B cell (primary cell): Measurements from ENCODE around the gene SLC4A2. TPM values are rescaled to one million over a fixed set of nuclear protein-coding genes. Genes with fewer than 3 reads are reported as not detected.
A peak's percentile ranks its signal among the peaks of the same experiment; 100 is the strongest.
"Not testable (repeated sequence)": the region's sequence is repeated elsewhere in the genome, so short reads cannot be mapped to it uniquely, and the experiment has no call there.

Experiments
- ATAC-seq: fragments of 200-7000 bp; cut with Tn5 transposase; one replicate; pipeline ENCODE4 v1.10.0; 2021; ENCODE audit warnings: low read depth, mild to moderate bottlenecking, moderate number of reproducible peaks, moderate library complexity
- CTCF ChIA-PET: fragments of 350-600 bp; sonication (Branson Sonifier 250); formaldehyde crosslinking; loops from one replicate; lab custom pipeline; 2021; ENCODE audit warnings: antibody characterized with exemption, inconsistent platforms; lab: Charles Lee
- POLR2A ChIA-PET: fragments of 350-600 bp; sonication (Branson Sonifier 250); formaldehyde crosslinking; loops from one replicate; lab custom pipeline; 2021; ENCODE audit warnings: antibody characterized with exemption; lab: Charles Lee
- DNase-seq: peaks from one replicate; pipeline ENCODE4 v3.0.0; 2013
- H2AFZ ChIP-seq: 2 replicates; pipeline ENCODE4 v1.6.1; 2012; ENCODE audit warnings: mild to moderate bottlenecking, low read depth, low read length; ENCODE audit not compliant: insufficient read depth, poor library complexity, severe bottlenecking
- H3K27ac ChIP-seq, 2 donors: 1 replicate in 1 of 2; 2 replicates in 1 of 2; pipeline ENCODE4 v1.5.1; 2012 to 2013; ENCODE audit warnings: low read length in 2 of 2, mild to moderate bottlenecking in 2 of 2, moderate library complexity in 1 of 2
- H3K27me3 ChIP-seq, 4 experiments: fragments of 200-600 bp in 1 of 4; sonication (generic) in 1 of 4; replicated peaks in 1 of 4; 1 replicate in 2 of 4; 2 replicates in 2 of 4; pipeline versions ENCODE4 v1.6.1 to v1.7.0; 2013 to 2016; ENCODE audit warnings: low read length in 3 of 4, mild to moderate bottlenecking in 2 of 4, mixed read lengths in 1 of 4, moderate library complexity in 1 of 4; ENCODE audit not compliant: insufficient read depth in 4 of 4, control insufficient read depth in 3 of 4; ENCODE audit errors: control extremely low read depth in 1 of 4
- H3K36me3 ChIP-seq, 2 experiments: replicated peaks in 1 of 2; 1 replicate in 1 of 2; 2 replicates in 1 of 2; pipeline versions ENCODE4 v1.6.1 to v1.7.1; 2013; ENCODE audit warnings: low read length in 1 of 2; ENCODE audit not compliant: insufficient read depth in 2 of 2, control insufficient read depth in 1 of 2; ENCODE audit errors: control extremely low read depth in 1 of 2, extremely low read depth in 1 of 2
- H3K4me1 ChIP-seq, 2 donors: fragments of 200-600 bp in 1 of 2; sonication (generic) in 1 of 2; 1 replicate in 1 of 2; 2 replicates in 1 of 2; pipeline versions ENCODE4 v1.5.1 to v1.6.1; 2013 to 2017; ENCODE audit warnings: low read length in 2 of 2; ENCODE audit not compliant: control insufficient read depth in 2 of 2, insufficient read depth in 2 of 2
- H3K4me2 ChIP-seq: replicated peaks from 2 replicates; pipeline ENCODE3; 2012; ENCODE audit warnings: mild to moderate bottlenecking, low read depth, low read length; ENCODE audit not compliant: poor library complexity, severe bottlenecking
- H3K4me3 ChIP-seq, 5 experiments: fragments of 200-600 bp in 1 of 5; sonication (generic) in 1 of 5; 1 replicate in 3 of 5; 2 replicates in 2 of 5; pipeline versions ENCODE4 v1.5.1 to v1.7.0; 2011 to 2016; ENCODE audit warnings: low read length in 4 of 5, mild to moderate bottlenecking in 4 of 5, low read depth in 2 of 5, control low read depth in 1 of 5, moderate library complexity in 1 of 5; ENCODE audit not compliant: insufficient read depth in 1 of 5; ENCODE audit errors: control extremely low read depth in 1 of 5, extremely low read depth in 1 of 5
- H3K79me2 ChIP-seq: fragments of 200-600 bp; sonication (generic); one replicate; pipeline ENCODE4 v1.6.0; 2016; ENCODE audit warnings: low read length; ENCODE audit not compliant: control insufficient read depth, insufficient read depth
- H3K9ac ChIP-seq: fragments of 200-600 bp; sonication (generic); 2 replicates; pipeline ENCODE4 v1.6.1; 2017; ENCODE audit warnings: mild to moderate bottlenecking, low read length, moderate library complexity
- H3K9me3 ChIP-seq, 3 donors: one replicate each; pipeline versions ENCODE4 v1.6.1 to v1.7.1; 2013; ENCODE audit warnings: low read length in 2 of 3; ENCODE audit not compliant: control insufficient read depth in 2 of 3, insufficient read depth in 1 of 3; ENCODE audit errors: control extremely low read depth in 1 of 3
- H4K20me1 ChIP-seq: 2 replicates; pipeline ENCODE4 v1.6.0; 2012; ENCODE audit warnings: mild to moderate bottlenecking, low read length; ENCODE audit not compliant: insufficient read depth, control insufficient read depth, poor library complexity, severe bottlenecking
- H3K27ac Mint-ChIP-seq: one replicate; pipeline ENCODE4 v1.8.0; 2021; ENCODE audit warnings: mixed read lengths
- H3K27me3 Mint-ChIP-seq: one replicate; pipeline ENCODE4 v1.8.0; 2021; ENCODE audit warnings: mixed read lengths
- H3K4me1 Mint-ChIP-seq: one replicate; pipeline ENCODE4 v1.8.0; 2021; ENCODE audit warnings: mixed read lengths
- H3K4me3 Mint-ChIP-seq: one replicate; pipeline ENCODE4 v1.8.0; 2021; ENCODE audit warnings: mixed read lengths
- H3K9me3 Mint-ChIP-seq: one replicate; pipeline ENCODE4 v1.8.0; 2022; ENCODE audit warnings: mixed read lengths; ENCODE audit not compliant: insufficient read depth
- CTCF ChIP-seq: fragments of 200-600 bp; IDR thresholded peaks from one replicate; pipeline ENCODE4 v1.8.0; 2022; ENCODE audit warnings: antibody characterized with exemption, mild to moderate bottlenecking
- EZH2 ChIP-seq: IDR thresholded peaks from 2 replicates; pipeline ENCODE4 v1.6.1; 2012; ENCODE audit warnings: borderline replicate concordance, low read depth, mild to moderate bottlenecking, moderate library complexity, low read length; ENCODE audit not compliant: insufficient read depth, poor library complexity, severe bottlenecking
- WGBS: methylation state at CpG from one replicate; pipeline ENCODE4 v1.1.5; 2013; ENCODE audit warnings: missing lambda C conversion rate; ENCODE audit not compliant: insufficient coverage; 5-methylcytosine and 5-hydroxymethylcytosine counted together
- intact Hi-C: fragments of 100-400 bp; cut with micrococcal nuclease; formaldehyde crosslinking; loops from one replicate; pipeline ENCODE4 v1.10.0; 2022
- polyA plus RNA-seq: library from polyadenylated mRNA; depleted of rRNA; stranded (reverse); fragments of >200 nt; gene quantifications from 2 replicates; pipeline ENCODE4 v1.2.3, GENCODE V29; 2012
- total RNA-seq, 2 donors: library from RNA; stranded (reverse); fragments of 120-200 nt in 1 of 2; gene quantifications; 1 replicate in 1 of 2; 2 replicates in 1 of 2; pipeline versions ENCODE4 v1.2.3 to v1.2.4, GENCODE V29; 2013 to 2022

Gene SLC4A2
- total and polyA plus RNA-seq, 2 donors (not counting 1 experiment from before 2014, with no cell fraction given), result 82.8 to 113 TPM

- CTCF ChIA-PET, result interaction anchor here (1.2 kb wide), 2 partner anchors 8 to 17 kb away, joined by 3 to 7 read pairs; no protein-coding TSS in a partner anchor
- no peaks in the 10 kb centered on the region for H3K9me3 ChIP-seq
- peaks cover 0 to 35% (median 11%) of the 10 kb centered on the region in 4 experiments for H3K27me3 ChIP-seq
- intact Hi-C loops, result loop anchor here (5.0 to 10.0 kb wide), 2 partner anchors 661 to 1254 kb away; partner anchors contain the start of genes REPIN1 and ZNF467
- no peak overlapping the region for H2AFZ ChIP-seq
- H3K36me3 ChIP-seq, result no peaks in the 10 kb centered on the region
- Mint-ChIP-seq H3K27ac (no peak overlapping the region), H3K4me1 (peaks cover 23% of the 10 kb centered on the region), H3K9me3 (no peaks in the 10 kb centered on the region), H3K27me3 (peaks cover 16% of the 10 kb centered on the region), H3K4me3 (peak overlapping the region; percentile 97)
- H3K4me3 ChIP-seq, result no peak overlapping the region
- WGBS, result 68% methylated on average over 2 of the region's 4 CpGs
- DNase-seq, result no peak
- POLR2A ChIA-PET, result no interaction called here
- no peaks in the 10 kb centered on the region for H4K20me1 ChIP-seq
- peaks cover 11% of the 10 kb centered on the region for H3K79me2 ChIP-seq
- no peak overlapping the region for H3K4me2 ChIP-seq
- TF ChIP-seq CTCF (no peak), EZH2 (no peak)
- ATAC-seq, result no peak
- no peak overlapping the region for H3K27ac ChIP-seq
- H3K9ac ChIP-seq, result no peak overlapping the region
- H3K4me1 ChIP-seq, result peaks cover 11 to 17% of the 10 kb centered on the region in 2 donors
Measured at GRCh38 chr7:151025924-151026671, 33.3 kb upstream of the SLC4A2 start.

- Mint-ChIP-seq H3K4me3 (peak overlapping the region; percentile 97), H3K27ac (peak overlapping the region; percentile 99), H3K4me1 (peaks cover 23% of the 10 kb centered on the region), H3K27me3 (peaks cover 13% of the 10 kb centered on the region)
- H3K27me3 ChIP-seq, result peaks cover 0 to 29% (median 8%) of the 10 kb centered on the region in 4 experiments
- H3K9me3 ChIP-seq, H3K9me3 Mint-ChIP-seq, ATAC-seq, DNase-seq, H4K20me1 ChIP-seq, H3K36me3 ChIP-seq: not testable (repeated sequence)
- peak overlapping the region; percentile 75 for H2AFZ ChIP-seq
- H3K4me1 ChIP-seq, result peaks cover 11 to 17% of the 10 kb centered on the region in 2 donors
- peak overlapping the region; percentile 76 for H3K9ac ChIP-seq
- H3K79me2 ChIP-seq, result peaks cover 14% of the 10 kb centered on the region
- POLR2A ChIA-PET, result interaction anchor here (0.5 to 1.5 kb wide), 5 partner anchors 9 to 221 kb away, joined by 5 to 12 read pairs (median 8); partner anchors contain the start of gene FASTK
- 50% methylated on average over 13 of the region's 19 CpGs for WGBS
- peak overlapping the region in 4 of 5 experiments; percentile 54 to 86 (median 80) for H3K4me3 ChIP-seq
- intact Hi-C loops, result loop anchor here (5.0 to 10.0 kb wide), 2 partner anchors 662 to 1255 kb away; partner anchors contain the start of genes REPIN1 and ZNF467
- peak overlapping the region; percentile 95 to 96 for H3K27ac ChIP-seq
- H3K4me2 ChIP-seq, result peak overlapping the region; percentile 82
- CTCF ChIA-PET, result interaction anchor here (1.1 to 2.8 kb wide), 3 partner anchors 9 to 58 kb away, joined by 3 to 25 read pairs (median 7); no protein-coding TSS in a partner anchor
Measured at GRCh38 chr7:151026771-151027727, 32.3 kb upstream of the SLC4A2 start.
